Measurements from ENCODE around the gene ITGA5. TPM values are rescaled to one million over a fixed set of nuclear protein-coding genes. Genes with fewer than 3 reads are reported as not detected.

The ITGA5 gene
- total RNA-seq, 4 donors from 2014 or later: 37.7 to 217 (median 73.0) TPM

GRCh38 chr12:54363618-54364017 is 55.4 kb downstream of the ITGA5 start:
- no peak for TF ChIP-seq POLR2AphosphoS5 (IDR thresholded peaks at IDR 0.05)
- no peak for TF ChIP-seq POLR2A (IDR thresholded peaks at IDR 0.05)
- no peak for TF ChIP-seq CTCF (IDR thresholded peaks at IDR 0.05)
- no peak for TF ChIP-seq EP300 (IDR thresholded peaks at IDR 0.05; ENCODE audit: low read depth)
- Histone ChIP-seq H3K36me3 (no peaks in the 10 kb centered on the region), H3K4me1 (peaks cover 0 to 26% (median 10%) of the 10 kb centered on the region in 4 donors), H3K27me3 (no peaks in the 10 kb centered on the region), H3K9me3 (no peaks in the 10 kb centered on the region), H3K4me3 (no peak overlapping the region), H3K27ac (no peak overlapping the region)
- DNase-seq: no peak
- in situ Hi-C loops (cut with MboI; ENCODE audit: low pct_ligation_motif_present in 1 of 4, low pct_unique_long_range_greater_than_20kb in 1 of 4, low sequenced_read_pairs in 3 of 4) (loop anchor here in 2 of 4 donors (10.0 kb wide), 3 partner anchors 69 to 139 kb away; no protein-coding TSS in a partner anchor), intact Hi-C loops (cut with DNase I; ENCODE audit: low total_unique reads) (loop anchor here (5.0 to 10.0 kb wide), 2 partner anchors 71 to 139 kb away; no protein-coding TSS in a partner anchor)
- 79 to 87% methylated on average over 5 to 6 of the region's 6 CpGs for WGBS, 2 donors (ENCODE audit: low coverage in 1 of 2)

DNA sequence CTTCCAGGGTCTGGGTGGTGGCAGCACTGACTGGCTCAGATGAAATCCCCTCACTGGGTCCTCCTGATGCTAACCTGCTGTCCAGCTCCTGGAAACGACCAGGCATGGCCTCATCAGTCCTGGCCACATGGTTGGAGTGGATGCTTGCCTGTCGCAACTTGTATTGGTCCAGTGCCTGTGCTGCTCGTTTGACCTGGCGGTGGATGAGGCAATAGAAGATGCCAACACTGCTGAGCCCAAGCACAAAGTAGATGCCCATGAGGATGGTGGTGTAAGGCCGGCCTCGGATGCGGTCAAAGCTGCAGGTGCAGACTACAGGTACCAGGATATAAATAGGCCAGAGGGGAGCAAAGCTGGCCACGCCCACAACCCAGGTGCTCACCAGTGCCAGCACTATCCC is 56.0 kb downstream of the ITGA5 start:
- H3K9me3 ChIP-seq: no peaks in the 10 kb centered on the region
- intact Hi-C loops (cut with DNase I; ENCODE audit: low total_unique reads): loop anchor here (5.0 to 10.0 kb wide), 2 partner anchors 71 to 138 kb away; no protein-coding TSS in a partner anchor
- peaks cover 0 to 26% (median 12%) of the 10 kb centered on the region in 4 donors for H3K4me1 ChIP-seq
- H3K36me3 ChIP-seq: no peaks in the 10 kb centered on the region
- no peaks in the 10 kb centered on the region for H3K27me3 ChIP-seq
- 75% methylated on average over 7 of the region's 8 CpGs; no CpG with 5 or more reads in 1 of the 2 donors for WGBS, 2 donors (ENCODE audit: low coverage in 1 of 2)
- no peak for TF ChIP-seq POLR2A (IDR thresholded peaks at IDR 0.05)
- TF ChIP-seq POLR2AphosphoS5 (IDR thresholded peaks at IDR 0.05): no peak
- no peak for TF ChIP-seq EP300 (IDR thresholded peaks at IDR 0.05; ENCODE audit: low read depth)
- no peak for TF ChIP-seq CTCF (IDR thresholded peaks at IDR 0.05)
- H3K27ac ChIP-seq: no peak overlapping the region
- no peak for DNase-seq
- no peak overlapping the region for H3K4me3 ChIP-seq
- in situ Hi-C loops (cut with MboI; ENCODE audit: low pct_ligation_motif_present in 1 of 4, low pct_unique_long_range_greater_than_20kb in 1 of 4, low sequenced_read_pairs in 3 of 4): loop anchor here in 2 of 4 donors (10.0 kb wide), 3 partner anchors 68 to 138 kb away; no protein-coding TSS in a partner anchor

DNA sequence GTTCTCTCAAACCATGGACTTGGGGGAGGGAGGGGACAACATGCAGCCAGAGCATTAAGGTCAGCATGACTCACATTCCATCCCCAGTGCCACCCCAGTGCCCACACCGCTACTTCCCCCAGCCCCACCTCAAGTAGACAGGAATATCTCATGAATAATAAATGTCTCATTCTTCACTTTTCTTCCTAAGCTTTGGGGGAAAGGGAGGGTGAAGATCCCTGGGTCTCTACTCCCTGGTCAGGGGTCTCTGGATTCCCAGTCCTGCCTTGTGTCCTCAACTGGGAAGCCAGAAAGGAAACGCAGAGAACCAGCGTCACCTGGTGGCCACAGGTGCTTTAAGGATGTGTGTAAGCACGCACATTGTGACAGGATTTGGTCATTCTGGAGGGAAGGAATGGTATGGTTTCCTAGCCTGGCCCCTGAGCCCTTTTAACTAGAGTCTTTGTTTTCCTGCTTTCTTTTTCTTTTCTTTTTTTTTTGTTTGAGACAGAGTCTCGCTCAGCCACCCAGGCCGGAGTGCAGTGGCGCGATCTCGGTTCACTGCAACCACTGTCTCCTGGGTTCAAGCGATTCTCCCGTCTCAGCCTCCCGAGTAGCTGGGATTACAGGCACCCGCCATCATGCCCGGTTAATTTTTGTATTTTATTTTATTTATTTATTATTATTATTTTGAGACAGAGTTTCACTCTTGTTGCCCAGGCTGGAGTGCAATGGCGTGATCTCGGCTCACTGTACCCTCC is 58.2 kb downstream of the ITGA5 start:
- no peak for TF ChIP-seq POLR2A (IDR thresholded peaks at IDR 0.05)
- TF ChIP-seq CTCF (IDR thresholded peaks at IDR 0.05): peak; percentile 75 to 86 (median 79)
- no peak for TF ChIP-seq POLR2AphosphoS5 (IDR thresholded peaks at IDR 0.05)
- no peak for TF ChIP-seq EP300 (IDR thresholded peaks at IDR 0.05; ENCODE audit: low read depth)
- in situ Hi-C loops (cut with MboI; ENCODE audit: low pct_ligation_motif_present in 1 of 4, low pct_unique_long_range_greater_than_20kb in 1 of 4, low sequenced_read_pairs in 3 of 4): loop anchor here in 2 of 4 donors (10.0 kb wide), 3 partner anchors 66 to 136 kb away; no protein-coding TSS in a partner anchor
- WGBS, 2 donors (ENCODE audit: low coverage in 1 of 2): 65 to 74% methylated on average over 12 to 16 of the region's 16 CpGs

DNA sequence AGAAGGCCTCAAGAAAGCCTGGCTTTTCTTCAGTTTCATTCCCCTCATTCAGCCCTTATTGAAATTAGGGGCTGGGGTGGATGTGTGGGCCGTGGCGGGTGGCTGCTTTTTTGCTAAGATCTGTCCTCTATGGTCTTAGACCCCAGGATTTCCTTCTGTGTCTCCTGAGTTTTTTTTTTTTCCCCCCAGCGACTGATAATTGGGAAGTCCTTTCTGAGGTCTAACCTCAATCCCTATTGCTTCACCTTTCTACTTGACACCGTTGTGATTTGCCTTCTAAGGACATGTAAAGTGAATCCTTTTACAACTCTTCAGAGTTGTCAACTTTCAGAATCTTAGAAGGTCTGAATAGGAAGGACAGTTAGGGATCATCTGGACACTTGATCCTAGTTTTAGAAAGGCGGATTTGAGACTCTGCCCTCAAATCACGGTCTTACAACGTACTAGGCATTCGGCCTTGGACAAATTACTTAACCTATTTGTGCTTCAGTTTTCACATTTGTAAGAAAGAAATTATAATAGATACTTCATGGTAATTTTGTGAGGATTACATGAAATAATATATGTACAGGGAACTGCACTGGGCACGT is 59.2 kb downstream of the ITGA5 start:
- intact Hi-C loops (cut with DNase I; ENCODE audit: low total_unique reads) (loop anchor here (2.0 to 10.0 kb wide), 3 partner anchors 29 to 135 kb away; no protein-coding TSS in a partner anchor), in situ Hi-C loops (cut with MboI; ENCODE audit: low pct_ligation_motif_present in 1 of 4, low pct_unique_long_range_greater_than_20kb in 1 of 4, low sequenced_read_pairs in 3 of 4) (loop anchor here in 2 of 4 donors (10.0 kb wide), 3 partner anchors 65 to 135 kb away; no protein-coding TSS in a partner anchor)
- no peak for DNase-seq
- Histone ChIP-seq H3K36me3 (no peaks in the 10 kb centered on the region), H3K27ac (peak overlapping the region; percentile 75 to 88 (median 82)), H3K4me3 (peak overlapping the region in 3 of 4 donors; percentile 46 to 81 (median 60)), H3K27me3 (no peaks in the 10 kb centered on the region), H3K9me3 (no peaks in the 10 kb centered on the region), H3K4me1 (peaks cover 0 to 41% (median 21%) of the 10 kb centered on the region in 4 donors)
- WGBS, 2 donors (ENCODE audit: low coverage in 1 of 2): 41 to 57% methylated on average over 3 to 9 of the region's 9 CpGs
- peak in 1 of 3 donors; percentile 2 for TF ChIP-seq POLR2AphosphoS5 (IDR thresholded peaks at IDR 0.05)
- TF ChIP-seq CTCF (IDR thresholded peaks at IDR 0.05): no peak

More for the DNA sequence above, 58.2 kb downstream of the ITGA5 start:
- Histone ChIP-seq H3K36me3 (no peaks in the 10 kb centered on the region), H3K4me1 (peaks cover 0 to 41% (median 21%) of the 10 kb centered on the region in 4 donors), H3K4me3 (no peak overlapping the region), H3K9me3 (no peaks in the 10 kb centered on the region), H3K27me3 (no peaks in the 10 kb centered on the region), H3K27ac (peak overlapping the region in 3 of 4 donors; percentile 75 to 88 (median 85))
- intact Hi-C loops (cut with DNase I; ENCODE audit: low total_unique reads): loop anchor here (5.0 to 10.0 kb wide), 2 partner anchors 69 to 136 kb away; no protein-coding TSS in a partner anchor
- peak; percentile 84 for DNase-seq

Measured in transverse colon (tissue), 4 donors.